Osteoblast (primary cell): ENCODE measurements around the gene ARSK. TPM values are rescaled to one million over a fixed set of nuclear protein-coding genes. Genes with fewer than 3 reads are reported as not detected.
A peak's percentile ranks its signal among the peaks of the same experiment; 100 is the strongest.

Experiments
- DNase-seq: peaks from one replicate; pipeline ENCODE4 v3.0.0; 2011; ENCODE audit warnings: low spot score, mixed read lengths; ENCODE audit not compliant: insufficient read length; ENCODE audit errors: missing footprints
- H2AFZ ChIP-seq: 2 replicates; pipeline ENCODE4 v1.6.0; 2011; ENCODE audit warnings: mild to moderate bottlenecking, low read length
- H3K27ac ChIP-seq: 2 replicates; pipeline ENCODE4 v1.5.1; 2011; ENCODE audit warnings: mild to moderate bottlenecking, low read depth, low read length, moderate library complexity
- H3K27me3 ChIP-seq: 2 replicates; pipeline ENCODE4 v1.6.0; 2012; ENCODE audit warnings: mild to moderate bottlenecking, control low read depth, inconsistent platforms, low read length, moderate library complexity; ENCODE audit not compliant: insufficient read depth
- H3K36me3 ChIP-seq: 2 replicates; pipeline ENCODE4 v1.5.1; 2011; ENCODE audit warnings: mild to moderate bottlenecking, low read length, control low read depth, moderate library complexity; ENCODE audit not compliant: insufficient read depth
- H3K4me1 ChIP-seq: 2 replicates; pipeline ENCODE4 v1.5.1; 2011; ENCODE audit warnings: mild to moderate bottlenecking, low read length, control low read depth, moderate library complexity; ENCODE audit not compliant: insufficient read depth
- H3K4me2 ChIP-seq: 2 replicates; pipeline ENCODE4 v1.6.0; 2011; ENCODE audit warnings: mild to moderate bottlenecking, low read length; ENCODE audit not compliant: insufficient read depth
- H3K4me3 ChIP-seq: fragments of 200-600 bp; sonication (generic); 3 replicates; pipeline ENCODE4 v1.5.1; 2012; ENCODE audit warnings: mild to moderate bottlenecking, low read length, inconsistent platforms; ENCODE audit not compliant: insufficient read depth
- H3K79me2 ChIP-seq: 2 replicates; pipeline ENCODE4 v1.6.0; 2012; ENCODE audit warnings: mild to moderate bottlenecking, low read length, control low read depth, inconsistent platforms; ENCODE audit not compliant: insufficient read depth
- H3K9me3 ChIP-seq: 2 replicates; pipeline ENCODE4 v1.5.1; 2011; ENCODE audit warnings: low read depth, low read length, control low read depth
- H4K20me1 ChIP-seq: 2 replicates; pipeline ENCODE4 v1.6.0; 2012; ENCODE audit warnings: mild to moderate bottlenecking, low read length, control low read depth; ENCODE audit not compliant: insufficient read depth
- CTCF ChIP-seq: IDR thresholded peaks from 2 replicates; pipeline ENCODE4 v1.5.1; 2011; ENCODE audit warnings: mild to moderate bottlenecking, low read depth, low read length, moderate library complexity; ENCODE audit errors: extremely low read depth
- total RNA-seq: library from RNA; depleted of rRNA; stranded (reverse); fragments of >200 nt; gene quantifications from 2 replicates; pipeline ENCODE4 v1.2.3, GENCODE V29; 2012

Gene ARSK
- total RNA-seq, 1 donor = 10.5 TPM

- Histone ChIP-seq H4K20me1 (no peaks in the 10 kb centered on the region), H3K79me2 (peaks cover 31% of the 10 kb centered on the region), H3K27ac (peak overlapping the region; percentile 71), H2AFZ (no peak overlapping the region), H3K4me3 (no peak overlapping the region), H3K4me2 (no peak overlapping the region), H3K36me3 (peaks cover 34% of the 10 kb centered on the region), H3K9me3 (no peaks in the 10 kb centered on the region), H3K4me1 (peaks cover 28% of the 10 kb centered on the region), H3K27me3 (no peaks in the 10 kb centered on the region)
- DNase-seq = no peak
- TF ChIP-seq CTCF = no peak
These were observed 23.4 kb upstream of the ARSK start for GRCh38 chr5:95531491-95531890.

- Histone ChIP-seq H3K36me3 (peaks cover 29% of the 10 kb centered on the region), H3K9me3 (no peaks in the 10 kb centered on the region), H2AFZ (no peak overlapping the region), H3K4me3 (no peak overlapping the region), H4K20me1 (no peaks in the 10 kb centered on the region), H3K4me1 (peaks cover 28% of the 10 kb centered on the region), H3K4me2 (no peak overlapping the region), H3K27me3 (no peaks in the 10 kb centered on the region), H3K79me2 (peaks cover 37% of the 10 kb centered on the region), H3K27ac (no peak overlapping the region)
- no peak for TF ChIP-seq CTCF
- no peak for DNase-seq
These were observed 22.5 kb upstream of the ARSK start for GRCh38 chr5:95532415-95532814.

- Histone ChIP-seq H3K4me1 (peaks cover 28% of the 10 kb centered on the region), H3K27ac (peak overlapping the region; percentile 41), H3K4me3 (no peak overlapping the region), H3K4me2 (no peak overlapping the region), H2AFZ (no peak overlapping the region), H3K79me2 (peaks cover 40% of the 10 kb centered on the region), H3K36me3 (peaks cover 28% of the 10 kb centered on the region), H4K20me1 (no peaks in the 10 kb centered on the region), H3K9me3 (no peaks in the 10 kb centered on the region), H3K27me3 (no peaks in the 10 kb centered on the region)
- TF ChIP-seq CTCF = no peak
- peak; percentile 3 for DNase-seq
These were observed 21.8 kb upstream of the ARSK start for GRCh38 chr5:95533106-95533505.

GRCh38 chr5:95533761-95534160, 21.1 kb upstream of the ARSK start:
- peaks cover 40% of the 10 kb centered on the region for H3K79me2 ChIP-seq
- TF ChIP-seq CTCF = no peak
- no peak overlapping the region for H3K4me3 ChIP-seq
- peaks cover 23% of the 10 kb centered on the region for H3K36me3 ChIP-seq
- H3K4me2 ChIP-seq = no peak overlapping the region
- no peaks in the 10 kb centered on the region for H3K9me3 ChIP-seq
- H3K4me1 ChIP-seq = peaks cover 28% of the 10 kb centered on the region
- no peaks in the 10 kb centered on the region for H4K20me1 ChIP-seq
- no peak overlapping the region for H2AFZ ChIP-seq
- peak overlapping the region; percentile 43 for H3K27ac ChIP-seq
- no peaks in the 10 kb centered on the region for H3K27me3 ChIP-seq
- DNase-seq = no peak
